HepG2 (cell line): ENCODE data around the gene MTHFD2. TPM values are rescaled to one million over a fixed set of nuclear protein-coding genes. Genes with fewer than 3 reads are reported as not detected.

Source experiments
- ATF4 ChIP-seq, 2 experiments: fragments of 450-650 bp in 1 of 2; sonication (generic) in 1 of 2; formaldehyde crosslinking; IDR thresholded peaks; 2 replicates each; pipeline versions ENCODE4 v1.5.0 to v1.8.0; 2020 to 2022; ENCODE audit warnings: mild to moderate bottlenecking in 1 of 2, missing genetic modification reagents in 1 of 2
- ATRX ChIP-seq: sonication (generic); formaldehyde crosslinking; IDR thresholded peaks from 2 replicates; pipeline ENCODE4 v1.4.0; 2020; ENCODE audit warnings: missing genetic modification reagents, borderline replicate concordance
- DMAP1 ChIP-seq: IDR thresholded peaks from 2 replicates; pipeline ENCODE4 v1.6.1; 2016
- FOXO1 ChIP-seq: sonication (generic); formaldehyde crosslinking; IDR thresholded peaks from 2 replicates; pipeline ENCODE4 v1.4.0; 2020; ENCODE audit warnings: missing genetic modification reagents
- FUBP1 ChIP-seq: sonication (generic); formaldehyde crosslinking; IDR thresholded peaks from 2 replicates; pipeline ENCODE4 v1.5.1; 2020; ENCODE audit warnings: missing genetic modification reagents, mild to moderate bottlenecking, borderline replicate concordance
- NKX3-1 ChIP-seq: sonication (generic); formaldehyde crosslinking; IDR thresholded peaks from 2 replicates; pipeline ENCODE4 v1.5.0; 2020; ENCODE audit warnings: missing genetic modification reagents
- PHF20 ChIP-seq: sonication (generic); formaldehyde crosslinking; IDR thresholded peaks from 2 replicates; pipeline ENCODE4 v1.5.0; 2020; ENCODE audit warnings: mild to moderate bottlenecking, missing genetic modification reagents
- POLR2AphosphoS2 ChIP-seq: IDR thresholded peaks from 2 replicates; pipeline ENCODE4 v1.6.1; 2011; ENCODE audit warnings: low read depth, low read length, improper control_type of control experiment
- REPIN1 ChIP-seq: sonication (generic); formaldehyde crosslinking; IDR thresholded peaks from 2 replicates; pipeline ENCODE4 v1.8.0; 2022; ENCODE audit warnings: missing genetic modification reagents, low read depth, mild to moderate bottlenecking, borderline replicate concordance
- SP4 ChIP-seq: sonication (generic); formaldehyde crosslinking; IDR thresholded peaks from 2 replicates; pipeline ENCODE4 v1.8.1; 2023; ENCODE audit warnings: mild to moderate bottlenecking, missing genetic modification reagents
- ZFP36L1 ChIP-seq: sonication (generic); formaldehyde crosslinking; IDR thresholded peaks from 2 replicates; pipeline ENCODE4 v1.8.0; 2022; ENCODE audit warnings: mild to moderate bottlenecking, missing genetic modification reagents, moderate library complexity
- ZHX2 ChIP-seq, 2 experiments: sonication (generic) in 1 of 2; formaldehyde crosslinking in 1 of 2; IDR thresholded peaks; 2 replicates each; pipeline versions ENCODE4 v1.6.1 to v1.9.0; 2014 to 2022; ENCODE audit warnings: antibody characterized with exemption in 1 of 2, borderline replicate concordance in 1 of 2, inconsistent platforms in 1 of 2, low read depth in 1 of 2, missing genetic modification reagents in 1 of 2
- ZNF18 ChIP-seq: sonication (generic); formaldehyde crosslinking; IDR thresholded peaks from 2 replicates; pipeline ENCODE4 v1.8.0; 2022; ENCODE audit warnings: mild to moderate bottlenecking, missing genetic modification reagents; ENCODE audit not compliant: insufficient replicate concordance
- ZNF276 ChIP-seq: sonication (generic); formaldehyde crosslinking; IDR thresholded peaks from 2 replicates; pipeline ENCODE4 v1.4.0; 2020; ENCODE audit warnings: mild to moderate bottlenecking, low read depth, missing genetic modification reagents
- ZSCAN22 ChIP-seq: sonication (generic); formaldehyde crosslinking; IDR thresholded peaks from 2 replicates; pipeline ENCODE4 v1.4.0; 2020; ENCODE audit warnings: mild to moderate bottlenecking, missing genetic modification reagents
- polyA plus RNA-seq, 8 experiments: library from polyadenylated mRNA; depleted of rRNA in 3 of 8; stranded (reverse) in 7 of 8; unstranded in 1 of 8; fragments of >200 nt; fragmentation: Illumina TruSeq in 4 of 8; extraction: Trizol in 4 of 8; gene quantifications; 2 replicates each; pipeline versions ENCODE4 v1.2.1 to v1.2.3, GENCODE V29; 2011 to 2016; ENCODE audit warnings: low read depth in 4 of 8, missing spikeins in 1 of 8, mixed read lengths in 1 of 8; ENCODE audit not compliant: insufficient read depth in 1 of 8
- total RNA-seq, 5 experiments: library from RNA; depleted of rRNA; stranded (reverse); fragments of >200 nt; fragmentation: Illumina TruSeq; extraction: Trizol; gene quantifications; 2 replicates each; pipeline ENCODE4 v1.2.3, GENCODE V29; 2016; ENCODE audit warnings: low read depth in 1 of 5

The MTHFD2 gene
- total and polyA plus RNA-seq, 2 of the 13 experiments (the other 11 are each of a cell fraction or from before 2014, with no cell fraction given), result 188 to 269 TPM

GRCh38 chr2:74198461-74199274, at the start of gene MTHFD2 (continued):
- TF ChIP-seq FUBP1 (CRISPR knock-in tag) (no peak), FOXO1 (CRISPR knock-in tag) (peak; percentile 57; the same call in 1 of the 2 replicates), ATRX (CRISPR knock-in tag) (no peak), ZSCAN22 (CRISPR knock-in tag) (peak; percentile 67; the same call in 1 of the 2 replicates), ZFP36L1 (peak; percentile 95), ATF4 (CRISPR knock-in tag; IDR thresholded peaks at IDR 0.05) (peak; percentile 100), DMAP1 (CRISPR knock-in tag) (peak; percentile 98), PHF20 (CRISPR knock-in tag) (peak; percentile 70), NKX3-1 (CRISPR knock-in tag) (0 out of 2 replicates have a peak, but pooled peaks have one; percentile 57), SP4 (peak; percentile 85), ZHX2 (IDR thresholded peaks at IDR 0.05; ENCODE audit: low read depth) (no peak), ZHX2 (CRISPR knock-in tag; IDR thresholded peaks at IDR 0.05; ENCODE audit: borderline replicate concordance) (peak; percentile 73; the same call in 1 of the 2 replicates), POLR2AphosphoS2 (peak; percentile 83; the same call in 1 of the 2 replicates), ZNF276 (CRISPR knock-in tag) (peak; percentile 79), REPIN1 (CRISPR knock-in tag) (peak; percentile 66), ZNF18 (CRISPR knock-in tag) (peak; percentile 87)
